HCT116 (cell line): ENCODE measurements around the gene ICAM4. TPM values are rescaled to one million over a fixed set of nuclear protein-coding genes. Genes with fewer than 3 reads are reported as not detected.

Experiments
- ATAC-seq: fragments of 200-7000 bp; cut with Tn5 transposase; 2 replicates; pipeline ENCODE4 v1.9.1; 2020; ENCODE audit warnings: mild to moderate bottlenecking, moderate library complexity
- BruUV-seq: library from RNA; stranded (reverse); fragments of 400-500 nt; replicated peaks from 2 replicates; lab custom pipeline; 2021; lab: Mats Ljungman, UMichigan
- CTCF ChIA-PET: fragments of 300-600 bp; sonication (Branson Sonifier 250); formaldehyde crosslinking; loops from one replicate; lab custom pipeline; 2021; ENCODE audit warnings: antibody characterized with exemption; lab: Charles Lee
- POLR2A ChIA-PET: fragments of 300-600, 350-600 bp; sonication (Branson Sonifier 250); formaldehyde crosslinking; loops from one replicate; lab custom pipeline; 2021; ENCODE audit warnings: antibody characterized with exemption; lab: Charles Lee
- RAD21 ChIA-PET, 2 experiments: fragments of 300-600 bp; sonication (Branson Sonifier 250); formaldehyde crosslinking; loops; one replicate each; lab custom pipeline; 2023; ENCODE audit warnings: low total read pairs in 2 of 2; ENCODE audit not compliant: uncharacterized antibody in 2 of 2, unreplicated experiment in 2 of 2, low non-redundant PET in 1 of 2; lab: Charles Lee
- DNase-seq: peaks from one replicate; pipeline ENCODE4 v3.0.0-alpha.2; 2010; ENCODE audit warnings: low read depth, low spot score
- H2AFZ ChIP-seq: fragments of 200-600 bp; shearing (Covaris generic), sonication (generic); 2 replicates; pipeline ENCODE4 v1.6.1; 2017; ENCODE audit warnings: low read depth, mixed run types, mixed read lengths, antibody characterized with exemption, low read length; ENCODE audit not compliant: poor library complexity, severe bottlenecking
- H3K27ac ChIP-seq: 2 replicates; pipeline ENCODE4 v1.5.1; 2012; ENCODE audit warnings: low read depth, low read length
- H3K27me3 ChIP-seq: fragments of 200-600 bp; sonication (generic); 2 replicates; pipeline ENCODE4 v1.6.1; 2016; ENCODE audit warnings: mixed run types, low read length, mixed read lengths; ENCODE audit not compliant: insufficient read depth
- H3K36me3 ChIP-seq, 2 experiments: fragments of 200-500 bp in 1 of 2; fragments of 200-600 bp in 1 of 2; sonication (Bioruptor generic) in 1 of 2; sonication (generic) in 1 of 2; 2 replicates each; pipeline versions ENCODE4 v1.5.1 to v1.6.1; 2014 to 2016; ENCODE audit warnings: low read length in 2 of 2, inconsistent platforms in 1 of 2, mixed read lengths in 1 of 2, mixed run types in 1 of 2; ENCODE audit not compliant: insufficient read depth in 2 of 2, control insufficient read depth in 1 of 2
- H3K4me1 ChIP-seq, 2 experiments: fragments of 200-600 bp in 1 of 2; sonication (generic) in 1 of 2; 2 replicates each; pipeline versions ENCODE4 v1.5.1 to v1.6.1; 2012 to 2017; ENCODE audit warnings: low read length in 2 of 2, inconsistent platforms in 1 of 2, mild to moderate bottlenecking in 1 of 2, mixed read lengths in 1 of 2, mixed run types in 1 of 2, moderate library complexity in 1 of 2; ENCODE audit not compliant: insufficient read depth in 2 of 2, control insufficient read depth in 1 of 2
- H3K4me2 ChIP-seq: fragments of 200-600 bp; sonication (generic); 2 replicates; pipeline ENCODE4 v1.6.1; 2017; ENCODE audit warnings: mixed run types, low read length, mixed read lengths
- H3K4me3 ChIP-seq, 2 experiments: fragments of 200-600 bp in 1 of 2; sonication (generic) in 1 of 2; replicated peaks in 1 of 2; 2 replicates each; pipeline ENCODE4 v1.5.1; 2011 to 2016; ENCODE audit warnings: low read length in 2 of 2, control low read depth in 1 of 2, low read depth in 1 of 2, mild to moderate bottlenecking in 1 of 2, mixed read lengths in 1 of 2, mixed run types in 1 of 2
- H3K79me2 ChIP-seq: fragments of 200-600 bp; sonication (generic); 2 replicates; pipeline ENCODE4 v1.6.1; 2017; ENCODE audit warnings: mild to moderate bottlenecking, mixed run types, low read length, moderate library complexity, mixed read lengths; ENCODE audit not compliant: insufficient read depth
- H3K9ac ChIP-seq: fragments of 200-600 bp; sonication (generic); 2 replicates; pipeline ENCODE4 v1.6.1; 2016; ENCODE audit warnings: low read length, mixed read lengths
- H3K9me2 ChIP-seq: fragments of 200-600 bp; sonication (generic), shearing (Covaris generic); 2 replicates; pipeline ENCODE4 v1.6.1; 2017; ENCODE audit warnings: mixed run types, mild to moderate bottlenecking, moderate library complexity; ENCODE audit not compliant: insufficient read depth
- H3K9me3 ChIP-seq, 2 experiments: fragments of 200-500 bp in 1 of 2; fragments of 200-600 bp in 1 of 2; sonication (Bioruptor generic) in 1 of 2; sonication (generic) in 1 of 2; 2 replicates each; pipeline ENCODE4 v1.6.1; 2014 to 2017; ENCODE audit warnings: low read length in 2 of 2, mixed read lengths in 2 of 2, inconsistent platforms in 1 of 2, low read depth in 1 of 2, mild to moderate bottlenecking in 1 of 2, mixed run types in 1 of 2, moderate library complexity in 1 of 2; ENCODE audit not compliant: control insufficient read depth in 1 of 2, insufficient read depth in 1 of 2
- H4K20me1 ChIP-seq: fragments of 200-600 bp; sonication (generic), shearing (Covaris generic); 2 replicates; pipeline ENCODE4 v1.6.1; 2017; ENCODE audit warnings: mixed run types, mild to moderate bottlenecking, moderate library complexity; ENCODE audit not compliant: insufficient read depth
- CEBPB ChIP-seq: IDR thresholded peaks from 2 replicates; pipeline ENCODE4 v1.6.1; 2012; ENCODE audit warnings: low read depth
- EGR1 ChIP-seq: IDR thresholded peaks from 2 replicates; pipeline ENCODE4 v1.6.1; 2012; ENCODE audit warnings: low read depth
- EZH2phosphoT487 ChIP-seq: fragments of 200-600 bp; IDR thresholded peaks from 2 replicates; pipeline ENCODE4 v1.6.1; 2018; ENCODE audit warnings: antibody characterized with exemption, borderline replicate concordance
- FOSL1 ChIP-seq: IDR thresholded peaks from 2 replicates; pipeline ENCODE4 v1.6.1; 2012; ENCODE audit warnings: low read depth
- POLR2A ChIP-seq: IDR thresholded peaks from 2 replicates; pipeline ENCODE4 v1.7.0; 2011; ENCODE audit warnings: borderline replicate concordance; ENCODE audit not compliant: insufficient read depth, insufficient read length; ENCODE audit errors: extremely low read depth
- POLR2AphosphoS5 ChIP-seq: IDR thresholded peaks from 2 replicates; pipeline ENCODE4 v1.6.1; 2011; ENCODE audit warnings: mild to moderate bottlenecking, low read depth, low read length, moderate library complexity
- RAD21 ChIP-seq: IDR thresholded peaks from 2 replicates; pipeline ENCODE4 v1.6.1; 2012; ENCODE audit warnings: low read depth, mild to moderate bottlenecking
- SIN3A ChIP-seq: IDR thresholded peaks from 2 replicates; pipeline ENCODE4 v1.6.1; 2012; ENCODE audit warnings: low read depth
- SP1 ChIP-seq: IDR thresholded peaks from 2 replicates; pipeline ENCODE4 v1.6.1; 2012; ENCODE audit warnings: low read depth
- SRF ChIP-seq: IDR thresholded peaks from 2 replicates; pipeline ENCODE4 v1.6.1; 2012; ENCODE audit warnings: low read depth
- TCF7L2 ChIP-seq: IDR thresholded peaks from 2 replicates; pipeline ENCODE4 v1.7.0; 2011; ENCODE audit warnings: borderline replicate concordance, inconsistent platforms; ENCODE audit not compliant: insufficient read depth, insufficient read length; ENCODE audit errors: extremely low read depth
- ZBTB33 ChIP-seq: IDR thresholded peaks from 2 replicates; pipeline ENCODE4 v1.6.1; 2011; ENCODE audit warnings: mild to moderate bottlenecking, low read length, moderate library complexity; ENCODE audit not compliant: insufficient replicate concordance; ENCODE audit errors: extremely low read depth
- ZFX ChIP-seq: fragments of 450-650 bp; IDR thresholded peaks from 2 replicates; pipeline ENCODE4 v1.6.1; 2017
- intact Hi-C: fragments of 100-400 bp; cut with micrococcal nuclease; formaldehyde crosslinking; loops from 2 replicates; pipeline ENCODE4 v1.10.0; 2022
- total RNA-seq: library from RNA; stranded (reverse); gene quantifications from one replicate; pipeline ENCODE4 v1.2.1, GENCODE V29; 2021; ENCODE audit not compliant: unreplicated experiment

ICAM4 gene
- total RNA-seq, 1 experiment from 2014 or later, result not detected

GRCh38 chr19:10295305-10295846, 8.6 kb downstream of the ICAM4 start (continued):
- TF ChIP-seq SRF (no peak), SP1 (no peak), ZBTB33 (no peak), FOSL1 (no peak)
- TF ChIP-seq, all 23 proteins: peak for 0

GRCh38 chr19:10295847-10296591, 9.3 kb downstream of the ICAM4 start:
- H3K9me2 ChIP-seq, result no peaks in the 10 kb centered on the region
- RAD21 ChIA-PET, result no interaction called here
- no peak overlapping the region for H3K27ac ChIP-seq
- H3K4me1 ChIP-seq, result peaks cover 9 to 20% of the 10 kb centered on the region in 2 experiments
- no peaks in the 10 kb centered on the region for H4K20me1 ChIP-seq
- no peaks in the 10 kb centered on the region for H3K9me3 ChIP-seq
- H3K9ac ChIP-seq, result no peak overlapping the region
- no peak for DNase-seq
- intact Hi-C loops, result no loop called here
- BruUV-seq, result no TSS peak
- TF ChIP-seq SP1, result no peak
- TF ChIP-seq POLR2AphosphoS5, result no peak
- no peak for TF ChIP-seq EZH2phosphoT487
- no peak for TF ChIP-seq SRF
- no peak for TF ChIP-seq RAD21
- no peak for TF ChIP-seq POLR2A
- no peak for TF ChIP-seq EGR1
- TF ChIP-seq CEBPB, result no peak
- no peak for TF ChIP-seq ZFX
- no peak for TF ChIP-seq TCF7L2
- no peak for TF ChIP-seq SIN3A
- TF ChIP-seq, all 23 proteins: peak for 0
- peaks cover 8% of the 10 kb centered on the region; the same call in 1 of the 2 replicates for H3K79me2 ChIP-seq
- H3K4me3 ChIP-seq, result no peak overlapping the region
- H3K27me3 ChIP-seq, result no peaks in the 10 kb centered on the region
- ChIA-PET CTCF (no interaction called here), POLR2A (no interaction called here)
- no peak overlapping the region for H3K4me2 ChIP-seq
- H3K36me3 ChIP-seq, result peaks cover 2 to 23% of the 10 kb centered on the region in 2 experiments; a peak in 2 of 4 replicates
- no peak overlapping the region for H2AFZ ChIP-seq
- no peak for ATAC-seq
